SK-N-SH treated with all-trans-retinoic acid at 6 μM for 48 hours (cell line): ENCODE measurements around the gene TTC39C.

Experiments used
- CSDC2 ChIP-seq: fragments of 250-450 bp; sonication (Bioruptor Pico); IDR thresholded peaks from 2 replicates; pipeline ENCODE4 v1.5.0; 2020; ENCODE audit warnings: mild to moderate bottlenecking, moderate library complexity
- PATZ1 ChIP-seq: fragments of 250-450 bp; sonication (Bioruptor Pico); IDR thresholded peaks from 2 replicates; pipeline ENCODE4 v1.8.0; 2020; ENCODE audit warnings: mild to moderate bottlenecking, moderate library complexity, borderline replicate concordance
- SNAI2 ChIP-seq: fragments of 250-450 bp; sonication (Bioruptor Pico); IDR thresholded peaks from 2 replicates; pipeline ENCODE4 v1.5.0; 2020; ENCODE audit warnings: mild to moderate bottlenecking, moderate library complexity
- TOX ChIP-seq: fragments of 250-450 bp; sonication (Bioruptor Pico); IDR thresholded peaks from 2 replicates; pipeline ENCODE4 v1.8.0; 2021; ENCODE audit warnings: mild to moderate bottlenecking, moderate library complexity, borderline replicate concordance
- ZFP3 ChIP-seq: fragments of 250-450 bp; sonication (Bioruptor Pico); IDR thresholded peaks from 2 replicates; pipeline ENCODE4 v1.5.0; 2020; ENCODE audit warnings: mild to moderate bottlenecking, moderate library complexity

GRCh38 chr18:24136967-24137373 lies 122.4 kb downstream of the TTC39C start:
- TF ChIP-seq PATZ1 (CRISPR knock-in tag) (no peak), SNAI2 (CRISPR knock-in tag) (no peak), TOX (CRISPR knock-in tag) (no peak), ZFP3 (CRISPR knock-in tag) (no peak), CSDC2 (CRISPR knock-in tag) (no peak)
